Stimulated activated CD4-positive, alpha-beta T cell treated with anti-CD3 and anti-CD28 coated beads, Interleukin-4, amount 100 ng/mL, for 48 hours (primary cell): ENCODE results near the gene MMEL1.
"Not testable (repeated sequence)": the region's sequence is repeated elsewhere in the genome, so short reads cannot be mapped to it uniquely, and the experiment has no call there.

Source experiments
- DNase-seq, 2 donors: peaks; one replicate each; pipeline ENCODE4 v3.0.0-alpha.2; 2020; ENCODE audit warnings: low read depth in 2 of 2

MMEL1 gene

GRCh38 chr1:2573250-2573920, 59.4 kb downstream of the MMEL1 start:
- DNase-seq, result no peak

- DNase-seq, result no peak
These were observed 61.5 kb downstream of the MMEL1 start for GRCh38 chr1:2571348-2571747.

GRCh38 chr1:2570332-2570731, 62.5 kb downstream of the MMEL1 start:
- DNase-seq, result no peak

GRCh38 chr1:2569703-2570102, 63.1 kb downstream of the MMEL1 start:
- not testable (repeated sequence) for DNase-seq

- DNase-seq, result no peak
These were observed 63.8 kb downstream of the MMEL1 start for GRCh38 chr1:2569060-2569459.

GRCh38 chr1:2568187-2568816, 64.5 kb downstream of the MMEL1 start:
- not testable (repeated sequence) for DNase-seq

GRCh38 chr1:2567083-2567679, 65.6 kb downstream of the MMEL1 start:
- no peak for DNase-seq

GRCh38 chr1:2566101-2567045, 66.4 kb downstream of the MMEL1 start:
- no peak for DNase-seq

- DNase-seq, result no peak
These were observed 67.9 kb downstream of the MMEL1 start for GRCh38 chr1:2564815-2565374.

GRCh38 chr1:2564006-2564814, 68.6 kb downstream of the MMEL1 start:
- DNase-seq, result no peak

- DNase-seq, result no peak
These were observed 69.6 kb downstream of the MMEL1 start for GRCh38 chr1:2563205-2563604.

- DNase-seq, result no peak
These were observed 70.6 kb downstream of the MMEL1 start for GRCh38 chr1:2561898-2562895.

GRCh38 chr1:2561446-2561845, 71.4 kb downstream of the MMEL1 start:
- DNase-seq, result no peak

- no peak for DNase-seq
These were observed 72.3 kb downstream of the MMEL1 start for GRCh38 chr1:2560299-2561073.

GRCh38 chr1:2559509-2560298, 73.1 kb downstream of the MMEL1 start:
- DNase-seq, result no peak

- DNase-seq, result no peak
These were observed 74.0 kb downstream of the MMEL1 start for GRCh38 chr1:2558861-2559260.

GRCh38 chr1:2558420-2558819, 74.4 kb downstream of the MMEL1 start:
- DNase-seq, result no peak
